GM18907 (cell line): ENCODE results near the gene ZP1.
A peak's percentile ranks its signal among the peaks of the same experiment; 100 is the strongest.

Experiments
- ATAC-seq: cut with Tn5 transposase; IDR thresholded peaks from one replicate; pipeline ENCODE4 v1.9.1; 2021; ENCODE audit warnings: mild to moderate bottlenecking, moderate library complexity; ENCODE audit not compliant: unreplicated experiment

The ZP1 gene

DNA sequence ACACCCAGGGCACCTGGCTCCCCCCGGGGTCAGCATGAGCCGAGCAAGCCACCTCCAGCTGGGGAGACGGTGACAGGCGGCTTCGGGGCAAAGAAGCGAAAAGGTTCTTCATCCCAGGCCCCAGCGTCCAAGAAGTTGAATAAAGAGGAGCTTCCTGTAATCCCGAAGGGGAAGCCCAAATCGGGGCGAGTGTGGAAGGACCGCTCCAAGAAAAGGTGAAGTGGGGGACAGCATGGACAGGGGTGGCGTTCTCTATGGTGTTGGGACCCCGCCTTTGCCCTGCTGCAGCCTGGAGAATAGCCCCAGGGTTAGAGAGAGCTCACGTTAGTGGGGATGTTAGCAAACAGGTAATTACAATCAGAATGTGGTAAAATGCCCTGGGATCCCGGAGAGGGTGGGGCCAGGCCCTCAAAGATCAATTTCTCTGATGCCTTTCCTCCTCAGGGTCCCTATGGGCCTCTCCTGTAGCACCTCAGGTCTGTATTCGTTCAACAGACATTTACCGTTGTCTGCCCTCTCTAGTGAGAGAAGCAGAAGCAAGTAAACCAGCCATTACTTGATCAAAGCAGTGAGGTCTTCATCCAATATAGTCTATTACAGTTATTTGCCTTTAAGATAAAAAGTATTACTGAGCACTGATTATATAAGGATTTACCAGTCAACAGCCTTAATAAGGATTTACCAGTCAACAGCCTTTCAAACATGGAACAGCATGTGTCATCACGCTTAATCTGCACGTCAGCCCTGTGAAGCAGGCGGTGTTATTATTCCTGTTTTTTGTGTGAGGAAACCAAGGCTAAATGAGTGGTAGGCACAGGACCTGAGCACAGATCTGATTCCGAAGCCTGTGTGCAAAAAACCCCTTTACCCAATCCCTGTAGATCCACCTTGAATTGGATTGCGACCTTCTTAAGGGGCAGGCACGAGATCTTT lies 24.4 kb upstream of the ZP1 start:
- peak; percentile 1 for ATAC-seq

DNA sequence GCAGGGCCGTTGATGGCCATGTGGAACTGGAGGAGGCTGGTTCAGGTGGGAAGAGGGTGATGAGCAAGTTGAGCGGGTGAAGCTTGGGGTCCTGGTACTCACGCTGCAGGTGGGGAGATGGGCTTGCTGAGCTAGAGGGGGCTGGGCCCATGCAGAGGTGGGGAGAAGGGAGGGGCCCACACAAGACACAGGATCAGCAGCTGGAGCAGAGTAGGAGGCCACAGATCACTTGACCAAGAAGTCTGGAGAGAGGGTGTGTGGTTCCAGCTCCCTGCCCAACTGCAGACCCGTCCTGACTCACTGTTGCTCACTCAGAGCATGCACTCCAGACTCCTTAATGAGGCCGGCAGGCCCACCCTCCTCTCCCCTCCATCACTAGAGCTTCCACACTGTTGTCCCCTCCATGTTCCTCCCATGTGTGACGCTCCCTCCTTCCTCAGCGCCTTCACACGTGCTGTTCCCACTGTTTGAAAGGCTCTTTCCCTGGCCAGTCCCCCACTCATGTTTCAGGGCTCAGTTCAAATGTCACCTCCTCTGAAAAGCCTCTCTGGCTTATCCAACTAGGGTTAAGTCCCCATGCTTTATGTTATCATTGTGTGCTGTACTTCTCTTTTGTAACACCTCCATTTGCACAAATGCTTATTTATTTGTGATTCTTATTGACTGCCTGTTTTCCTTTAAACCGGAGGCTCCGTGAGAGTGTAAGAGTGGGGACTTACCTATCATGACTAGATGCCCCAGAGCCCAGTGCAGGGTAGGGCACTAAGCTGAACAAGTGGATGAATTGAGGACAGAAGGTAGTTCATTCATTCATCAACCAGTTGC lies 23.1 kb upstream of the ZP1 start:
- no peak for ATAC-seq

DNA sequence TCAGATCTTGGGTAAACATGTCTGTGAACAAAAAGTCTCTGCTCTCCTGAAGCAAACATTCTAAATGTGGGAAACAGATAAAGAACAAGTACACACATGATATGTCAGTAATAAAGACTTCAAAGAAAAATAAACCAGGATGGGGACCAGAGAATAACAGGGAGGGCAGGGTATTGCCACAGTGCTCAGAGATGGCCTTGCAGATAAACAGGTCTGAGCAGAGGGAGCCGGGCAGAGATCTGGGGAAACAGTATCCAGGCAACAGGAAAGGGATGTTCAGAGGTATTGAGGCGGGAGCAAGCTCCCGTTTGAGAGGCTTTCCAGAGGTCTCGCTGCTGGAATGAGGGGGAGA lies 22.5 kb upstream of the ZP1 start:
- no peak for ATAC-seq

DNA sequence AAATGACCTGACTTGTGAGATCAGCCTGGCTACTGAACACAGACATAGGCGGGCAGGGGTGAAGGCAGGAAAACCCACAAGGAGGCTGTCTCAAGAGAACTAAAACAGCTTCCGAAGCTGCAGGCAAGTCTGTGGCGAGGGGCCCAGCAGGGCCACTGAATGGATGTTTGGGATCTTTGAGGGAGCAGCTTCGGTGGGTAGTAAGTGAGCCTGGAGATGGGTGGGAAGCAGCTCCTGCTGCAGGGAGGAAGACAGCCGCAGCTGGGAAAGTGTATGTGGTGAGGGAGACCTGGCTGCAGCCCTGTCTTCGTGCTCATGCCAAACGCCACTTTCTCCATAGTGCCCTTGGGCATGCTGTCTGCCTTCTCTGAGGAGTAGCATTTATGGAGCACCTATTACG lies 22.0 kb upstream of the ZP1 start:
- no peak for ATAC-seq

DNA sequence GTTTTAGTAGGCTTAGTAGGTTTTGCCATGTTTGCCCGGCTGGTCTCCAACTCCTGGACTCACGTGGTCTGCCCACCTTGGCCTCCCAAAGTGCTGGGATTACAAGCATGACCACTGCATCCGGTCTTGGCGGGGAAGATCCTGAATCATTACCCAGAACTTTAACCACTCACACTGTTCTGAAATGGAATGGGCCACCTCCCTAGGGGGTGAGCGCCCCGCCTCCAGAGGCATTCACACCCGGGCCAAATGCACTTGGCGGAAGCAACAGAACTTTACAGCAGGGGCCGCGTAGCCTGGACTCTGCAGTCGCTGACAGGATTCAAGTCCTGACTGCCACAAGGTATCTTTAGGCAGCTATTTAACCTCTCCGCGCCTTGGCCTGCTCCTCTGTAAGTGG lies 20.1 kb upstream of the ZP1 start:
- ATAC-seq = no peak

DNA sequence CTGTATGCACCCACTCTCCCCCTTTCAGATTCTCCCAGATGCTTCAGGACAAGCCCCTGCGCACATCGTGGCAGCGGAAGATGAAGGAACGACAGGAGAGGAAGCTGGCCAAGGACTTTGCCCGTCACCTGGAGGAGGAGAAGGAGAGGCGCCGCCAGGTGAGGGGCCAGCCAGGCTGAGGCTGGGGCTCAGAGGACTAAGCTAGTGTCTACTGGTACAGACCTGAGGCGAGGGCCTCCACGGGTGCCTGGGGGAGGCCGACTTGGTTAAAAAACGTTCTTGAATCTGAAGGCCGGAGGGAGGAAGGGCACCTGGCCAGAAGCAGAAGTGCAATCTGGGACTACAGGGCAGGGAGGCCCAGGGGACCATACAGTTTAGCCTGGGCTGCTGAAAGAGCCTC lies 19.4 kb upstream of the ZP1 start:
- ATAC-seq = no peak

DNA sequence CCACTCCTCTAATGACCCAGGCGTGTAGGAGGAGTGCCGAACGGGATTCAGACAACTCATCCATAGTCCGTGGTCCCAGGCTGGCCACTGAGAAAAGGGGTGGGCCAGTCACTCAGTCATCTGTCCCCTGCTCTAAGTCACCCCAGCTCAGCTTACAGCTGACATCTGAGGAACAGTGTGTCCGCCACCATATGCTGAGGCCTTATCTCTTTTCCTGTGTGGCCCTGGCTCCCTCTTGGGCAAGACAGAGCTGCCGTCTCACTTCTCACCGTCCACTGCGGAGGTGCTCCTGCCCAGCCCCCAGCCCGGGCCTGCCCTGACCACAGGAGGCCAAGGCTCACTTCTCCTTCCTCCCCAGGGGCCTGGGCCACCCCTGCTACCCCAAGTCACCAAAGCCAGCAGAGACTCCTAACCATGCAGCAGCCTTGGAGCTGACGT lies 18.6 kb upstream of the ZP1 start:
- no peak for ATAC-seq

DNA sequence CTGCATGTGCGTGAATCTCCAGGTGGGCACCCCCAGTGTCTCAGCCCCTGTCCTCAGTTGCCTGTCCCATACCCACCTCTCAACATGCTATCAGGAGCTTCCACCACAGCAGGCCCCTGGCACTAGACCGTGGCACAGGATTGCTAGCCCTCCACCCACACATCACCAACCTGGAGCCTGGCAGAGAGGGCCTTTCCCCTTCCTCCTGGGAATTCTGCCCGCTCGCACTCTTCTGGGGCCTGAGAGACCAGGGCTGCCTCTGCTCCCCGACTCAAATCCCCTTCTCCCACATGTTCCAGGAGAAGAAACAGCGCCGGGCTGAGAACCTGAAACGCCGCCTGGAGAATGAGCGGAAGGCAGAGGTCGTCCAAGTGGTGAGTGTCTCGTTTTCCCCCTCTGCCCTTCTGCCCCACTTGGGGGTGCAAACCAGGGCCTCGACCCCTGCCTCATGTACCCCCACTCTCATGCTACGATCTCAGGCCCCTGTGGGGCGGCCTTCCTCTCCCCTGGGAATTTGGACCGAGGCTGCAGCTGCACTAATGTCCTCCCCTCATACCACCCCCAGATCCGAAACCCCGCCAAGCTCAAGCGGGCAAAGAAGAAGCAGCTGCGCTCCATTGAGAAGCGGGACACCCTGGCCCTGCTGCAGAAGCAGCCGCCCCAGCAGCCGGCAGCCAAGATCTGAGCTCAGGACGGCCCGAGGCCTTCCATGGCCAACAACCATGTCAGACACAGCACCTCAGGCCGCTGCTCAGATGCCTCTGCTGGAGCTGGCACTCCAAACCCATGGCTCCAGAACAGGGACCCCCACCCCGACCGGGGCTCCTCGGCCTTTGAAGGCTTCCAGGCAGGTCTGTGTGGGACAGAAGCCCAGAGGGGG lies 17.5 kb upstream of the ZP1 start:
- ATAC-seq = no peak

DNA sequence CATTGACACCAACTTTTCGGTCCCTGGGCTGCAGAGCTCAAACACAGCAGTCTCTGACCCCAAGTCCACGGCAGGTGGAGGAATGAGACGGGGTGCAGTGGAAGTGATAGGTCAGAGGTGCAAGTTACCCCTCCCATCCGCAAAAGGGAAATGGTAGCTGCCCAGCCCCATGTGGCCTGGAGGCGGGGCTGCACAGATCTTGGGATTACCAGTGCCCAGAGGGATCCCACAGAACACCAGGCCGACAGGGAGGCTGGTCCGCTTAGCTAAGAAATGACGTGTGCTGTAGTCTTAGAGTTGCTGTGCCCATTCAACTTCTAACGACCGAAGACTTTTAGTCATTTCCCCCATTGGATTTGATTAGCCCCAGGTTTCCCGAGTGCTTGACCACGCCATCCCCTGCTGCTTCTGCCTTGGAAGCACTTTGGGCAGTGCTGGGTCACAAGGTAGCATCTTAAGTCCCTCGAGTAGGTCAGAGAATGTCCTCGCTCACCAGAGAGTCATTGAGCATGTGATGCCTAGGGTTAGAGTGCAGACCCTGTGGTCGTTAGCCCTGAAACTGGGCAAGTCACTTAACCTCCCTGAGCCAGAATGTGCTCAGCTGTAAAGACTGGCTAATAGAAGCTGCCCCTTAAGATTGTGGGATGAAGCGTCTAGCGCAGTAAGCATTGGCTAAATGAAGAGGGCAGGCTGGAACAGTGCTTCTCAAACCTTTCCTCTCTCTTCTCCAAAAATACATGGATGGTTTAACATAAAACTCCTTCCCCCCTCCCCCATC lies 15.8 kb upstream of the ZP1 start:
- no peak for ATAC-seq

DNA sequence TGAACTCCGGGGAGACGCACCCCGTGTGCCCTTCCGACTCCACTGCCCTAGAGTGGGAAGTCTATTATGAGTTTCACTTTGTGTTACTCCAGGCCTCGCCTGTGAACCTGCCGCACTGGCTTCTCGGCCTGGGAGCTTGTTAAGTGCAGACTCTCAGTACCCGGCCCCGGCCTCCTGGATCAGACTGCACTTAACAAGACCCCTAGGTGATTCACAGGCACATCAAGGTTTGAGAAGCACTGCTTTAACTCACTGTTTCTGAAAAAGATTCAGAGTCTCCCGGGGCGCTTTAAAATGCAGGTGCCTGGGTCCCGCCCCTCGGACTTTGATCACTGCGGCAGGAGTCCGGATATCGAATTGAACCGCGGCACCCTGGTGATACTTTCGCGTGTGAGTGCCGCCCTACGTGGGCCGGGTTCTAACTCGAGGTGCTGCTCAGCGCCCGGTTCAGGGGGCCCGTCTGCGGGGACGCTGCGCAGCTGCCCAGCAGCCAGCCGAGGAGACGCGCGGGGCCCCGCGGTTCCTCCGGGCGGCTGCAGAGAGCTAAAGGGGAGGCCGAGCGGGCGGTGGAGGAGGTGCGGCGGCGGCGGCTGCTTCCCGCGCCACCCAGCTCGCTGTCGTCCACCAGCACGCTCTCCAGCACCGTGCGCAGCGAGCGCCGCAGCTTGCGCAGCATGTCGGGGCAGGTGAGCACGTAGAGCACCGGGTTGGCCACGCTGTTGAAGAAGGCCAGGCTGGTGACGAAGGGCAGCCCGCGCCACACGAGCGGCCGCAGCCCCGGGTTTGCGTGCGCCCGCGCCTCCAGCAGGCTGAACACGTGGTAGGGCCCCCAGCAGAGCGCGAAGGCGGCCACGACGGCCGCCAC lies 15.0 kb upstream of the ZP1 start:
- ATAC-seq = no peak

DNA sequence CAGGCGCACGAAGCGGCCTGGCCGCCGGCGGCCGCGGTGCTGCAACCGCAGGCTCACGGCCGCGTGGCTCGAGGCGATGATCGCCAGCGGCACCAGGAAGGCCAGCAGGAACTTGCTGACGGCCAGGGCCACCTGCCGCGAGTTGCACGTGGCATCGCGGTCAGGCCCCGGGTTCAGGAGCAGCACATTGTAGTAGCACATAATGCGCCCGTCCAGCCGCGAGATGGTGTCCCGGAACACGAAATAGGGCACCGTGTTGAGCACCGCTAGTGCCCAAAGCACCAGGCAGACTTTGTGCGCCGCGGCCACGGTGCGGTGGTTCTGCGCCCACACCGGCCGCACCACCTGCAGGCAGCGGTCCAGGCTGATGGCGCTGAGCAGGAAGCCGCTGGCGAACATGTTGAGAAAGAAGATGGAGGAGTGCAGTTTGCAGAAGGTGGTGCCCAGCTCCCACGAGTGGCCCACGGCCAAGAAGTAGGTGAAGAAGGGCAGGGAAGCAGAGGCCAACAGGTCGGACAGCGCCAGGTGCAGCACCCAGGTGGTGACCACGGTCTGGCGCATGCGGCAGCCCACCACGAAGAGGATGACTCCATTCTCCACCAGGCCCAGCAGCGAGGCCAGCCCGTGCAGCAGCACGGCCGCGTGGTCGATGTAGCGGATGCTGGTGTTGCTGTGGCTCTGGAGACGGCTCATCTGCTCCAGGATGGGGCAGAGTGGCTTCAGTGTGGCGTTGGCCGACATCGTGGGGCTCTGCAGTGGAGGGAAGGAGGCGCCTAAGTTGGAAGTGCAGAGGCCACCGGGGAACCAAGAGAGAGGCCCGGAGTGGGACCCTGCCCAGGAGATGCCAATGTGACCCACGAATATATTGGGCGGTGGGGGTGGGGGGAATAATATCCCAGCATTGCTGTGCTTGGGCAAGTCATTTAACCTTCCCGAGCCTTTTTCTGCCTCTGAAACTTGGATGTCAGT lies 14.1 kb upstream of the ZP1 start:
- ATAC-seq = no peak

DNA sequence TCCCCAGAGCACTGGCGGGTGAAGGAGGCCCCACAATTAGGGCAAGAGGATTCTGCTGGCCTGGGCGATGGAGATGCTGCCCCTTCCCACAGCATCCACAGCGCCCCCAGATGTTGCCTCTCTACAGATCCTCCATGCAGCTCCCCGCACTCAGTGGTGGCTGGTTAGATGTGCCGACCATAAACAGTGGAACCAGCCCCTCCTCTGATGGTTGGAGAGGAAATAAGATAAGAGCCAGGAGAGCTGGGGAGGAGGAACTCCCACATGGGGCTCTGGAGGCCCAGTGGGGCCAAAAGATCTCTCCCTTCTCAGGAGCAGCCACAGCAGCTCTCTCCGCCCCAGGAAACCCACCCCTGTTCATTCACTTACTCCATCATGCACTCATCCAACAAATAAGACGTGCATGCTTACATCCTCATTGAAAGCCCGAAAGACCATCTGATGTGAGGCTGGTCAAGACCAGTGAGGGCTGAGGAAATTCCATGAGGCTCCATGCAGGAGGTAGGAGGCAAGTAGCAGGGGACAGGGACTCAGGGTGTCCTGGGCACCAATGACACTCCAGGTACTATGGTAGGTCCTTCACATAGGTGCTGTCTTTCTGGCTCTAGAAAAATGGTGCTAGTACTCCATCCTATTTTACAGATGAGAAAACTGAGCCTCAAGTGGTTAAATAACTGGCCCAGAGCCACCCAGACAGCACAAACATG lies 13.0 kb upstream of the ZP1 start:
- ATAC-seq = no peak

DNA sequence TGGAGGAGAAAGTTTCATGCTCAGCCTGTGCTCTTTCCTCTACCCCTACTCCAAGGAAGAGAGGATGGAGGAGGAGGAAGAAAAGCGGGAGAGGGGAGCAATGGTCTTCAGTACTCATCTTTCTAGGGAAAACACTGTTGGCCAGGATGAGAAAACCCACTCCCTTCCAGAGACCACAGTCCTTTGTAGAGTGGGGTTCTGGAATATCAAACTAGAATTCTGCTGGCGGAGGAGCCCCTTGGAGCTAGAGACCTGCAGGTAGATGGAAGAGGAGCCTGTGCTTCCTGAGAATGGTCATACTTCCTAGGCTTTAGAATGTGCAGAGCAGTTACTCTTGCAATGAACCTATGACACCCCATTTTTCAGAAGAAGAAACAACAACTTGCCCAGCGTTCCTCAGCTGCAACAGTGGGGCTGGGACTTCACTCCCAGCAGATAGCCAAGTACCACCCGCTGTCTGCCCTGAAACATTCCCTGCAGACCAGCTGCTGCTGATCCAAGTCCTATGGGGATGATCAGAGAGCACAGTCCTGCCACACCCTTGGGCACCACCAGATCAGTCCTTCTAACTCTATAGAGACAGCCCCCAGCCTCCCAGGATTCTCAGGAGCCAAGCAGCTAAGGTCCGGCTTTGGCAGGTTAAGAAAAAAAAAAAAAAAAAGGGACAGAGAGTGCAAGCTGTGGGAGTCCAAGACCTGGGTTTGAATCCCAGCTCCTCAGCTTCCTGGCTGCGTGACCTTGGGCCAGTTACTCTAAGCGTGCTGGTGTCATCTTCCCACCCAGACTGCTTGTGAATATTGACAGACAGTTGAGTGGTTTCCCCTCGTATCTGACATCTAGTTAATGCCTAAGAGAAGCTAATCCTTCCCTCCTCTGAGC lies 12.3 kb upstream of the ZP1 start:
- no peak for ATAC-seq

DNA sequence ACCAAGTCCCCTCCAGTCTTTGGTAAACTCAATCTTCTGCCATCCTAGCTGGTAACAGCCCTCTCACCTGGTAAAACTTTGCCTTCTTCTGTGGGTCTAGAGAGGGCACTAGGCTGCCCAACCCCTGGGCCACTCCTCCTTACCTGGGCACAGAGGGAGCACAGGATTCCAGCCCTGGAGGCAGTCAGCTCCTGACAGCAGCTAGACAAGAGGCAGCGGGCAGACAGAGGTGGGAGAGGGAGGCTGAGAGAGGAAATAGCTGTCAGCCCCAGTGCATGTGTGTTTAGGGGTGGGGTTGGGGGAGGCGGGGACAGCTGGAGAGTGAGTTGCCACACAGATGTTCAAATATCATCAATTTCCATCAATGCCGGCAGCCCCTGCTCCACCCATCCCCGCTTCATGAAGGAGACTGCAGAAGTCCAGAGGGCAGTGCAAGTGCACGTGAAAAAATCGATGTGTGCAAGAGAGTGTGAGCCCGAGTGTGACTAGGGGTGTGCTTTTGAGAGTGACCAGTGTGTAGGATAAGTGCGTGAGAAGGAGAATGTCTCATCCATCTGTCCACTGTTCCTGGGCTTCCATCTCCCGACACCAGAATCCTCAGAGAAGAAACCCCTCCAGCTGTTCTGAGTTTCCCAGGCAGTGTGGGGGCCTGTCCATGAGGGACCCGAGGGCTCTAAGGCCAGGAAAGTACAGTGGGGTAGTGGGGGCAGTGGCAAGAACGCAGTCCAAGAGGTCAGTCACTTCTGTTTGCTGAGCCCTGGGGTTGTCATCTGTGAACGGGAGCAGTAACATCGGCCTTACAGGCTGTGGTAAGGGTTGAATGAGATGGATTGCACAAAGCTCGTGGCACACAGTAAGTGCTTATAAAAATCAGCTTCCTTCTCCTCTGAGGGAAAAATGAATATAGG lies 11.4 kb upstream of the ZP1 start, which contains the start of gene PTGDR2:
TSS of gene PTGDR2 (minus strand) at position 225 of the 908 bp plus-strand sequence. CDS start 2,228 bp downstream, outside the sequence.
- ATAC-seq = no peak
